Measurements from ENCODE around the gene FAM170B.

Gene FAM170B

DNA sequence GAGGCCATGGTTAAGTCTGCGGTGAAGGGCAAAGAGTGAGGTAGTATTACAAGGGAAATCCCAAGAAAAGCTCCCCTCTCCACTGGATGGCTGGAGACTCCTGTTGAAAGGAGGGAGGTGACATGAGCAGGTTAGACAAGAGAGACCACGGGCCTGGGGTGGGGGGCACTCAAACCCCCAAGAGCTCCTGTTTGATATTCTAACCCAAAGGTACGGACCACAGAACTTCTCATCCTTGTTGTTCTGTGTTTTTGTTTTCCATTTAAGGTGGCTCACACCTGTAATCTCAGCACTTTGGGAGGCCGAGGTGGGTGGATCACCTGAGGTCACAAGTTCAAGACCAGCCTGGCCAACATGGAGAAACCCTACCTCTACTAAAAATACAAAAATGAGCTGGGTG is 30.1 kb downstream of the FAM170B start:
- H3K4me3 ChIP-seq (ENCODE audit: low read depth, low read length): no peak overlapping the region
- TF ChIP-seq, protein P1, sequence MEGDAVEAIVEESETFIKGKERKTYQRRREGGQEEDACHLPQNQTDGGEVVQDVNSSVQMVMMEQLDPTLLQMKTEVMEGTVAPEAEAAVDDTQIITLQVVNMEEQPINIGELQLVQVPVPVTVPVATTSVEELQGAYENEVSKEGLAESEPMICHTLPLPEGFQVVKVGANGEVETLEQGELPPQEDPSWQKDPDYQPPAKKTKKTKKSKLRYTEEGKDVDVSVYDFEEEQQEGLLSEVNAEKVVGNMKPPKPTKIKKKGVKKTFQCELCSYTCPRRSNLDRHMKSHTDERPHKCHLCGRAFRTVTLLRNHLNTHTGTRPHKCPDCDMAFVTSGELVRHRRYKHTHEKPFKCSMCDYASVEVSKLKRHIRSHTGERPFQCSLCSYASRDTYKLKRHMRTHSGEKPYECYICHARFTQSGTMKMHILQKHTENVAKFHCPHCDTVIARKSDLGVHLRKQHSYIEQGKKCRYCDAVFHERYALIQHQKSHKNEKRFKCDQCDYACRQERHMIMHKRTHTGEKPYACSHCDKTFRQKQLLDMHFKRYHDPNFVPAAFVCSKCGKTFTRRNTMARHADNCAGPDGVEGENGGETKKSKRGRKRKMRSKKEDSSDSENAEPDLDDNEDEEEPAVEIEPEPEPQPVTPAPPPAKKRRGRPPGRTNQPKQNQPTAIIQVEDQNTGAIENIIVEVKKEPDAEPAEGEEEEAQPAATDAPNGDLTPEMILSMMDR (IDR thresholded peaks at IDR 0.05; ENCODE audit: low read depth, low read length): no peak

DNA sequence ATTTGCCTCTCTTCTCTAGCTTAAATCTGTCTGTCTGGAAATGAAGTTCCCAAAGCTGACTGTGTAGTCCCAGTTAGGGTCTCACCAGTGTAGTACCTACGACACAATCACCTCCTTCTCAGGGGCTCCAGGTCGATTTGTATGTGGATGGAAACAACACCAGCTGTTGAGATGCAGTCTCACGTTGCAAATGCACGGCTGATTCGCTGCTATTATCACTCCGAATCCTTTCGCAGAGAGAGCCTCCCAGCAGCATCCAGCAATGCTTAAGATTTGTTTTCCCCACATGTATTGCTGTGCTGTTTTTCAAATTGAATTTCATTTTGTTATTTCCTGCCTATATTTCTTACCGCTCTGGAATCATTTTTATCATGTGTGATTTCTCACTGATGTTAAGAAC is 34.8 kb downstream of the FAM170B start:
- no peak overlapping the region for H3K4me3 ChIP-seq (ENCODE audit: low read depth, low read length)
- TF ChIP-seq, protein P1 (IDR thresholded peaks at IDR 0.05; ENCODE audit: low read depth, low read length): no peak

DNA sequence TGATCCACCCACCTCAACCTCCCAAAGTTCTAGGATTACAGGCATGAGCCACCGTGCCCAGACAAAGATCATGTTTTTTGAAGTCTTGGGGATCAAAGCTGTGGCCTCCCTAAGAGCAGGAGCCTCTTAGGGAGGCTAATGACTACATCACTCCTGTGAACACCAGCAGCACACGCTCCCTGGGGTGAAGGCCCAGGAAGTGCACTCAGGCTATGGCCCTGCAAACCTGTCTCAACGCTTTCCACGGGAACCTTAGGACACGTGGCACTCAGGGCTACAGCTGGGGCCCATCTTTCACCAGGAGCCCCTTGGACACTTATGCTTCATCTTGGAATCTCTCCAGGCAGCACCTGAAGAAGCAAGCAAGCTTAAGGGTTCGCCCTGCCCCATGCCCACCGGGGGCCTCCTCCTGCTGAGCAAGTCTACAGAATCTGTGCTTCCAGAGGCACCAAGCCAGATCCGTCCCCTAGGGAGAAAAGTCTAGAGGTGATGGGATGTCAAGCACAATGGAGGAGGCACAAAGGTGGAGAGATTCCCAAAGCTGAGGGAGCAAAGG is 36.9 kb downstream of the FAM170B start:
- TF ChIP-seq, protein P1 (IDR thresholded peaks at IDR 0.05; ENCODE audit: low read depth, low read length): no peak
- no peak overlapping the region for H3K4me3 ChIP-seq (ENCODE audit: low read depth, low read length)

DNA sequence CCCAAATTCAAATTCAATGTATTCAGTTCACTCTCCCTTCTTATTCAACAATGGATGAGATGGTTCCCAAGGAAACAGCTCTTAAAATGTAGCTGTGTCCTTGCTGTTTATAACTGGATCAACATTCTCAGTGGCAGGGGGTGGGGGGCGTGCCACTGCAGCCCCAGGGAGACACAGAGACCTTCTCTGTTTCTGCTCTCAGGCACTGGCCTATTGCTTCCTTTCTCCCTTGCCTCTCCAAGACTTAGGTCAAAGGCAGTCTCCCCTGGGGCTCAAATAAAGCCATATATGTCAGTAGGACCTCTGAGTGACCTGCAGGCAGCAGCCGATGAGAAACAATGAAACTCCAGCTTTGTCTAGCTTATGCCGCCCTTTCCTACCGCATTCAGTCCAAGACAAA is 39.2 kb downstream of the FAM170B start:
- TF ChIP-seq, protein P1 (IDR thresholded peaks at IDR 0.05; ENCODE audit: low read depth, low read length): no peak
- H3K4me3 ChIP-seq (ENCODE audit: low read depth, low read length): no peak overlapping the region

GRCh38 chr10:49093922-49094321 is 39.9 kb downstream of the FAM170B start:
- no peak overlapping the region for H3K4me3 ChIP-seq (ENCODE audit: low read depth, low read length)
- TF ChIP-seq, protein P1 (IDR thresholded peaks at IDR 0.05; ENCODE audit: low read depth, low read length): no peak

DNA sequence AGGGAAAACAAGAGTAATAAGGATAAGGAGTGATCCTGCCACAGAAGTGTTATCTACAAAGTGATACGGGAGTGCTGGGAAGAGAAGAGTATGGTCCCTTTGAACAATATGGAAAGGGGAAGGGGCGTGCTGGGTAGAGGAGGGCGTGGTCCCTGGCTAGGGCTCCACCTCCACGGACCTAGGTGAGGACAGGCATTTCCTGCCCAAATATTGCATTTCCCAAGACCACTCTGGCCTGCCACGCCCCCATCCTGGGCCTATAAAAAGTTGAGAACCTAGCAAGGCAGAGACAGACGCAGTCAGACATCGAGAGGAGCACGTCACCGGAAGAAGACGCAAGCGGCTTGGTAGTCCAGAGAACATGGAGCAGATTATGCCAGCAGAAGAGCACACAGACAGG is 41.3 kb downstream of the FAM170B start:
- TF ChIP-seq, protein P1 (IDR thresholded peaks at IDR 0.05; ENCODE audit: low read depth, low read length): no peak
- H3K4me3 ChIP-seq (ENCODE audit: low read depth, low read length): no peak overlapping the region

DNA sequence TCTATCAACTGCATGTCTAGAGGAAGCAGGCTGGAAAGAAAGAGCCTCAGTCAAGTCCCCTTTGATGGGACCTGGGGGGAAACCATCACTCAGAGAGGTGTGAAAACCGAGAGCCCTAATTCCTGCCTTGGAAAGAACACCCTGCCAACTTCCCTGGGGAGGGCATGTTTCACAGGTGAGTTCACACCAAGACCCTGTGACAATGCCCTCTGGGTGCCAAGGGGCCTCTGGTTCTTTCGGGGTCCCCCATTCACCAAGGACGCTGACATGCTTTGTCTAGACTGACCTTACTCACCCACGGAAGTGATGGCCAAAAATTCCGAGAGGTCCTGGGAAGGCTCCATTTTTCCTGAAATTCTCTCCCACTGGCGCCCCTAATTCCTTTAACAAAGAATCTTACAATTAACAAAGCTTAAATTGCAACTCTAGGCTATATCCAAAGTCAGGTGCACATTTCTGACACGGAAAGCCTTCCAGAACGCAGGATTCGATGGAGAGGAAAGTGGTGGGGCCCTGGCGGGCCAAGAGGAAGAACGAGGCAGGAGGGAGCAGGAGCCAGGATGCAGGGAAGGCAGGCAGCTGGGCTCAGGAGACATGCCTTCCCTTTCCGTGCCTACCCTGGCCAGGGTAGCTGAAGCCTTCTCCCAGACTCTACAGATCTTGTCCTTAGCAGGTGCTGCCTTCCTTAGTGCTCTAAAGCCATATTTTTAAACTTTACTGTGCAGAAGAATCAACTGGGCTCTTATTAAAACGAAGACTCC is 42.2 kb downstream of the FAM170B start:
- TF ChIP-seq, protein P1 (IDR thresholded peaks at IDR 0.05; ENCODE audit: low read depth, low read length): no peak
- no peak overlapping the region for H3K4me3 ChIP-seq (ENCODE audit: low read depth, low read length)
